ENCODE measurements around the gene NEIL1.
"Not testable (repeated sequence)": the region's sequence is repeated elsewhere in the genome, so short reads cannot be mapped to it uniquely, and the experiment has no call there.

DNA sequence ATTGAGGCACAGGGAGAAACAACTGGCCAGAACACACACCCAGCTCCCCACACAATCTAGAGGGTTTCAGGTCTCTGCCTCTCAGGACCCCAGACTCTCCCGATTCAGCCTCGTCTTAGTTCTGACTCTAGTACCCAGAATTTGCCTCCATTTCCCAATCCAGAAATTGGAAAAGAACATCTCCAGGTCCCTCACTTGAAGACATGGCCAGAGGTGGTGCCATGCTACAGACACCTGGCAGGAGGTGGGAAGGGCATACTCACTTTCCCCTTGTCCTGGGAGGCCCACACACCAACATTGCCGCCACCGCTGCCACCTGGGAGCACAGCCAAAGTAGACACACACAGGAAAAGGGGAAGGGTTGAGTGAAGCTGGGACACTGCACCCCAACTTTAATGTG lies 44.1 kb upstream of the NEIL1 start:
- TF ChIP-seq, protein P1, sequence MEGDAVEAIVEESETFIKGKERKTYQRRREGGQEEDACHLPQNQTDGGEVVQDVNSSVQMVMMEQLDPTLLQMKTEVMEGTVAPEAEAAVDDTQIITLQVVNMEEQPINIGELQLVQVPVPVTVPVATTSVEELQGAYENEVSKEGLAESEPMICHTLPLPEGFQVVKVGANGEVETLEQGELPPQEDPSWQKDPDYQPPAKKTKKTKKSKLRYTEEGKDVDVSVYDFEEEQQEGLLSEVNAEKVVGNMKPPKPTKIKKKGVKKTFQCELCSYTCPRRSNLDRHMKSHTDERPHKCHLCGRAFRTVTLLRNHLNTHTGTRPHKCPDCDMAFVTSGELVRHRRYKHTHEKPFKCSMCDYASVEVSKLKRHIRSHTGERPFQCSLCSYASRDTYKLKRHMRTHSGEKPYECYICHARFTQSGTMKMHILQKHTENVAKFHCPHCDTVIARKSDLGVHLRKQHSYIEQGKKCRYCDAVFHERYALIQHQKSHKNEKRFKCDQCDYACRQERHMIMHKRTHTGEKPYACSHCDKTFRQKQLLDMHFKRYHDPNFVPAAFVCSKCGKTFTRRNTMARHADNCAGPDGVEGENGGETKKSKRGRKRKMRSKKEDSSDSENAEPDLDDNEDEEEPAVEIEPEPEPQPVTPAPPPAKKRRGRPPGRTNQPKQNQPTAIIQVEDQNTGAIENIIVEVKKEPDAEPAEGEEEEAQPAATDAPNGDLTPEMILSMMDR (IDR thresholded peaks at IDR 0.05) = not testable (repeated sequence)
- TF ChIP-seq POLR2A, POLR2AphosphoS5 (IDR thresholded peaks at IDR 0.05): not testable (repeated sequence)

Measured in breast epithelium (tissue), 3 donors.